ENCODE measurements around the gene JPH2.
"Not testable (repeated sequence)": the region's sequence is repeated elsewhere in the genome, so short reads cannot be mapped to it uniquely, and the experiment has no call there.

Gene JPH2

DNA sequence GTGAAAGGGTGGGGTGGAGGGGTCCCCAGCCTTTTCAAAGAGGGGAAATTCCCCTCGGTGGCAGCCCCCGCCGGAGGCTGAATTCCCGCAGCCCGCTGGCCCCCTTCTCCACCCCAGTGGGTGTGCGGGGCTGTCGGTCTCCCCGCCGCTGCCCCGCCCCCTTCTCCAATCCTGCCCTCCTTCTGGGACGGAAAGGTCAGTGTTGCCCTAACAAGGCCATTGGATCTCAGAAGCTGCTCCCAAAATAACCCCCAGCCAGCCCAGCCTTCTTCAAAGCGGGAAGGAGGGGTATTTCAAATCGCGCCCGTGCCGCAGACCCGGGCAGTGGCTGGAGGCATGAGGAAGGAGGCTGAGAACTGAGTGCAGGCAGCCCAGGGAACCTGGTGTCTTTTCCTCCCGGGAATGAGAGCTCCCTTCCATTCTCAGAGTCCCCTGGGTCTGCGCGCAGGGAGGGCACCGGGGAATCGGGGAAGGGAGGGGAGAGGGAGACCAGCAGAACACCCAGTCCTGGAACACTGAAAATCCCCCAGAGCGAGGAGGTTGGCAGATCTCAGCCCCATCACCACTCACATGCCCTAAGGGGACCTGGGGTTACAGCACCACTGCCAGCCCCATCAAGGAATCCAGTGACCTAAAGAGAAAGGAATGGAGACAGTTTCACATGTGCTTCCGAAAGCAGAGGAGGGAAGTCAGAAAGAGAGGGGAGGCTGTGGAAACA is at the start of gene JPH2:
TSS of gene JPH2 (minus strand) at position 135 of the 718 bp plus-strand sequence. CDS start 483 bp downstream, outside the sequence.
- Mint-ChIP-seq H3K36me3 (no peaks in the 10 kb centered on the region), H3K4me1 (peaks cover 14% of the 10 kb centered on the region), H3K27me3 (peaks cover 31% of the 10 kb centered on the region), H3K27ac (no peak within 1 kb of the TSS), H3K4me3 (no peak within 1 kb of the TSS), H3K9me3 (no peaks in the 10 kb centered on the region)

- H3K27me3 Mint-ChIP-seq: no peaks in the 10 kb centered on the region
- no peaks in the 10 kb centered on the region for H3K9me3 Mint-ChIP-seq
- no peak overlapping the region for H3K4me3 Mint-ChIP-seq
- peaks cover 2% of the 10 kb centered on the region for H3K36me3 Mint-ChIP-seq
- peaks cover 7% of the 10 kb centered on the region for H3K4me1 Mint-ChIP-seq
- no peak overlapping the region for H3K27ac Mint-ChIP-seq
Measured at GRCh38 chr20:44235702-44236101, 48.7 kb upstream of the JPH2 start.

DNA sequence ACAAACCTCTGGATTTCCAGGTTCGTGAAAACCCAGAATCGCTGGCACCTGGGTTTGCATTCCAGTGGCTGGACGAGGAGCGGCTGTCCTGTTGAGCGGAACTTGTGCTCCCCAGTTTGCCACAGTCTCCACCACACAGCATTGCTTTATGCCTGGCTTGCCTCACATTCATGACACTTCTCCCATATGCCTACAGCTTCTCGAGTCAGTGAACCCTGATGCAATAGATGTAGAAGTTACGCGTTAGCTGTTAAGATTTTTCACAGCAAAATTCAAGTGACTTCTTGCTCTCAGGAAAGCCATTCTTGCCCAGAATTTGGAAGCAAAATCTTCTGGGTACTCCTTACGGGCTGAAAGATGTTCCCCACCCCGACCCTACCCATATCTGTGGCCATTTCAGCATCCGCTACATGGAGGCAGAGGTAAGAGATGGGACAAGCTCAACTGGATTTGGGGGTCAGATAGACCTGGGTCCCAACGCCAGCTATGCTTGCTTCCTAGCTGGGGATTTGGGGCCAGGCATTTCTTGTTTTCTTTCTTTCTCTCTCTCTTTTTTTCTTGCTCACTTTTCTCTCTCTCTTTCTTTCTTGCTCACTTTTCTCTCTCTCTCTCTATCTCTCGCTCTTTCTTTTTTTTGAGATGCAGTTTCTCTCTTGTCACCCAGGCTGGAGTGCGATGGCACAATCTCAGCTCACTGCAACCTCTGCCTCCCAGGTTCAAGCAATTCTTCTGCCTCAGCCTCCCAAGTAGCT is 47.8 kb upstream of the JPH2 start:
- H3K27ac Mint-ChIP-seq: no peak overlapping the region
- no peaks in the 10 kb centered on the region for H3K9me3 Mint-ChIP-seq
- H3K4me3 Mint-ChIP-seq: no peak overlapping the region
- peaks cover 7% of the 10 kb centered on the region for H3K4me1 Mint-ChIP-seq
- no peaks in the 10 kb centered on the region for H3K36me3 Mint-ChIP-seq
- no peaks in the 10 kb centered on the region for H3K27me3 Mint-ChIP-seq

GRCh38 chr20:44233436-44234016 is 46.5 kb upstream of the JPH2 start:
- no peak overlapping the region for H3K4me3 Mint-ChIP-seq
- no peaks in the 10 kb centered on the region for H3K36me3 Mint-ChIP-seq
- H3K27me3 Mint-ChIP-seq: no peaks in the 10 kb centered on the region
- H3K27ac Mint-ChIP-seq: no peak overlapping the region
- H3K9me3 Mint-ChIP-seq: no peaks in the 10 kb centered on the region
- peaks cover 7% of the 10 kb centered on the region for H3K4me1 Mint-ChIP-seq

DNA sequence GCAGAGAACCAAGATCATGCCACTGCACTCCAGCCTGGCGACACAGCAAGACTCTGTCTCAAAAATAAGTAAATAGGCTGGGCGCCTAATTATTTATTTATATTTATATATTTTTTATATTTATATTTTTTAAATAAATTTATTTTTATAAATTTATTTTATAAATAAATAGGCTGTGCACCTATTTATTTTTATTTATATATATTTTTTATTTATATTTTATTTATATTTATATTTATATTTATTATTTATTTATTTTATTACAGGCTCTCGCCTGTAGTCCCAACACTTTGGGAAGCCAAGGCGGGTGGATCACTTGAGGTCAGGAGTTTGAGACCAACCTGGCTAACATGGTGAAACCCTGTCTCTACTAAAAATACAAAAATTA is 45.5 kb upstream of the JPH2 start:
- H3K4me3 Mint-ChIP-seq, H3K27ac Mint-ChIP-seq, H3K4me1 Mint-ChIP-seq, H3K27me3 Mint-ChIP-seq, H3K36me3 Mint-ChIP-seq, H3K9me3 Mint-ChIP-seq: not testable (repeated sequence)

- H3K27me3 Mint-ChIP-seq: no peaks in the 10 kb centered on the region
- H3K9me3 Mint-ChIP-seq: no peaks in the 10 kb centered on the region
- H3K4me1 Mint-ChIP-seq: peaks cover 7% of the 10 kb centered on the region
- no peak overlapping the region for H3K27ac Mint-ChIP-seq
- no peak overlapping the region for H3K4me3 Mint-ChIP-seq
- H3K36me3 Mint-ChIP-seq: no peaks in the 10 kb centered on the region
Measured at GRCh38 chr20:44231713-44232468, 44.9 kb upstream of the JPH2 start.

DNA sequence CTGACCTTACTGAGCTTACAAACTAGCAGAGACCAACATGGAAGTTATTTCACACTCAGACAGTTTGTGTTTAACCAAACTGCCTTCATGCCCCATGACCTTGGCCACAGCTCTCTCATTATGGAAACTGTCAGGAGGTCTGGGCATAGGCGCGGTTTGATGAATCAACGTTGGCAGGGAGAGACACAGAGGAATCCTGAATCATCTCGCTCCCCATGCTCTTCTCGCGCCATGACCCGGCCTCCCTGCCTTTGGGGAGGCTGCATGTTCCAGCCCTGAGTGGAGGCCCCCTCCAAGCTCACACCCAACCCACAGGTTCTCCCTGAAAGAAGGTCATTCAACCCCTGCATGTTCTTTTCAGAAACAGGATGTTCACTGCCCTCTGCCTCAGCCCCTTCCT is 44.2 kb upstream of the JPH2 start:
- Mint-ChIP-seq H3K9me3 (no peaks in the 10 kb centered on the region), H3K27ac (no peak overlapping the region), H3K4me1 (peaks cover 7% of the 10 kb centered on the region), H3K36me3 (no peaks in the 10 kb centered on the region), H3K27me3 (no peaks in the 10 kb centered on the region), H3K4me3 (no peak overlapping the region)

DNA sequence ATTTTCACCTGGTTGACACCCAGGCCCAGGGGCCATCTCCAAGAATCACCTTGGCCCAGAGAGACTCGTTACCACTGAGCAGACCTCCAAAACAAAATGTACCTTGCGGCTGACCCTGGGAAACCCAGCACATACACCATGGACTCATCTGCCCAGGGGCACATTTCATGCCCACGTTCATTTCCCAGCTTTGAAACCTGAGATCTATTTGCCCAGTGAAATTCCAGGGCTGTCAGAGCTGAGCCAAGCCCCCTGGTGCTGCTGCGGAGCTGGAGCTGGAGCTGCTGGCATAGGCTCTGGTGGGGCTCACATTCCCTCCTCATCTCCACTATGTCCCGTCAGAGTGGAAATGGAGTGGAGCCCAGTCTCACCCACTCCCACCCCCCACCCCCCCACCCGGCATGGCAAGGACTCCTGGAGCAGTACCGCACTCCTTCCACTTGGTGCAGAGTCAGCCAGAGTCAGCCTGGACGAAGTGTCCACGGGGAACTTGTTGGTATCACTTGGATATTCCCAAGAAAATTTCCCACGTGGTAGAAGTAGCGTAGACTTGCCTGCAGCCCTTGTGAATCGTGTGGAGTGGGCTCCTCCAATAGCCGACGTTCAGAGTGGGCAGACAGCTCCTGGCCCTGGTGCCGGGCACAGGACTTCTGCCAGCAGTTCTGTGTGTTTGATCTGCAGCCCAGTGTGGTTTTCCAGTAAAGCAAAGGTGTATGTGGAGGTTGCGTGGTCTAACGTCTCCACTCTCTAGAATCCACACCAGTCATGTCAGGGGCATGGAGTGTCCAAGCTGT is 41.7 kb upstream of the JPH2 start:
- no peaks in the 10 kb centered on the region for H3K36me3 Mint-ChIP-seq
- no peaks in the 10 kb centered on the region for H3K27me3 Mint-ChIP-seq
- H3K27ac Mint-ChIP-seq: no peak overlapping the region
- peaks cover 7% of the 10 kb centered on the region for H3K4me1 Mint-ChIP-seq
- no peak overlapping the region for H3K4me3 Mint-ChIP-seq
- no peaks in the 10 kb centered on the region for H3K9me3 Mint-ChIP-seq

DNA sequence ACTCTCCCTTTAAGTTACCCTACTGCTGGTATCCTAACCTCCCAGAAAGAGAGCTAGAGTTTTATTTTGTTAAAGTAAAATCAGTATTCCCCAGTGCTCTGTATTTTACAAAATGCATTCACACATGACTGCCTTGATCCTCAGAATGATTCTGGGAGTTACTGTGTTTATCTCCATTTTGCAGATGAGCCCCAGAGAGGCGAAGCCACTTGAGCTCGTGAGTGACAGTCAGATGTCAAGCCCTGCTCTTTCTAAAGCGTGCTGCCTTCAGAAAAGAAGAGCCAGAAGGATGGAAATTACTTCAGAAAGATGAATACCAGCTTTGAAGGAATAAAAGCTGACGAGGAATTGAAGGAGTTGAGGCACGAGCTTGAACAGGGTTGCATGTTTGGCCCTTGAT is 37.6 kb upstream of the JPH2 start:
- H3K27me3 Mint-ChIP-seq: no peaks in the 10 kb centered on the region
- peaks cover 20% of the 10 kb centered on the region for H3K4me1 Mint-ChIP-seq
- no peak overlapping the region for H3K27ac Mint-ChIP-seq
- H3K4me3 Mint-ChIP-seq: no peak overlapping the region
- H3K9me3 Mint-ChIP-seq: no peaks in the 10 kb centered on the region
- H3K36me3 Mint-ChIP-seq: no peaks in the 10 kb centered on the region

GRCh38 chr20:44223721-44224120 is 36.7 kb upstream of the JPH2 start:
- H3K27ac Mint-ChIP-seq: no peak overlapping the region

DNA sequence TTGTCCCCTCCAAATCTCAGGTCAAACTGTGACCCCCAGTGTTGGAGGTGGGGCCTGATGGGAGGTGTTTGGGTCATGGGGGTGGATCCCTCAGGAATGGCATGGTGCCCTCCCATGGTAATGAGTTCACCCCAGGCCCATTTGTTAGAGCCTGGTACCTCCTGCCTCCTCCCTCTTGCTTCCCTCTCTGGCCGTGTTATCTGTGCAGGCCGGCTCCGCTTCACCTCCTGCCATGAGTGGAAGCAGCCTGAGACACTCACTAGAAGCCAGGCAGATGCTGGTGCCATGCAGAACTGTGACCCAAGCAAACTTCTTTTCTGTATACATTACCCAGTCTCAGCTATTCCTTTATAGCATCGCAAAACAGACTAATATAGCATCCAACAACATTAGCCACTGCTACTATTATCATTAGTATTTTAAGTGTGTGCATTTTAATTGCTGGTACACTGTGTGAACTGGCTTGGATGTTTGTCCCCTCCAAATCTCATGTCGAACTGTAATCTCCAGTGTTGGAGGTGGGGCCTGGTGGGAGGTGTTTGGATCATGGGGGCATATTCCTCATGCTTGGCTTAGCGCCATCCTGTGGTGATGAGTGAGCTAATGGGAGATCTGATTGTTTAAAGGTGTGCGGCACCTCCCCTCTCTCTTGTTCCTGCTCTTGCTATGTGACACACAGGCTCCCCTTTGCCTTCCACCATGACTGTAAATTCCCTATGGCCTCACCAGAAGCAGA is 35.8 kb upstream of the JPH2 start:
- Mint-ChIP-seq H3K4me3 (no peak overlapping the region), H3K36me3 (no peaks in the 10 kb centered on the region), H3K4me1 (peaks cover 38% of the 10 kb centered on the region), H3K9me3 (no peaks in the 10 kb centered on the region), H3K27me3 (no peaks in the 10 kb centered on the region), H3K27ac (peak overlapping the region; percentile 19)

More at GRCh38 chr20:44223721-44224120, 36.7 kb upstream of the JPH2 start:
- no peaks in the 10 kb centered on the region for H3K36me3 Mint-ChIP-seq
- peaks cover 29% of the 10 kb centered on the region for H3K4me1 Mint-ChIP-seq
- H3K27me3 Mint-ChIP-seq: no peaks in the 10 kb centered on the region
- H3K4me3 Mint-ChIP-seq: no peak overlapping the region
- H3K9me3 Mint-ChIP-seq: no peaks in the 10 kb centered on the region

GRCh38 chr20:44222027-44222426 is 35.0 kb upstream of the JPH2 start:
- Mint-ChIP-seq H3K27ac (no peak overlapping the region), H3K4me1 (peaks cover 46% of the 10 kb centered on the region), H3K9me3 (no peaks in the 10 kb centered on the region), H3K27me3 (no peaks in the 10 kb centered on the region), H3K36me3 (no peaks in the 10 kb centered on the region), H3K4me3 (no peak overlapping the region)

GRCh38 chr20:44221368-44221954 is 34.5 kb upstream of the JPH2 start:
- H3K27ac Mint-ChIP-seq: peak overlapping the region; percentile 33
- H3K9me3 Mint-ChIP-seq: no peaks in the 10 kb centered on the region
- no peaks in the 10 kb centered on the region for H3K27me3 Mint-ChIP-seq
- H3K36me3 Mint-ChIP-seq: no peaks in the 10 kb centered on the region
- H3K4me3 Mint-ChIP-seq: no peak overlapping the region
- peaks cover 51% of the 10 kb centered on the region for H3K4me1 Mint-ChIP-seq

DNA sequence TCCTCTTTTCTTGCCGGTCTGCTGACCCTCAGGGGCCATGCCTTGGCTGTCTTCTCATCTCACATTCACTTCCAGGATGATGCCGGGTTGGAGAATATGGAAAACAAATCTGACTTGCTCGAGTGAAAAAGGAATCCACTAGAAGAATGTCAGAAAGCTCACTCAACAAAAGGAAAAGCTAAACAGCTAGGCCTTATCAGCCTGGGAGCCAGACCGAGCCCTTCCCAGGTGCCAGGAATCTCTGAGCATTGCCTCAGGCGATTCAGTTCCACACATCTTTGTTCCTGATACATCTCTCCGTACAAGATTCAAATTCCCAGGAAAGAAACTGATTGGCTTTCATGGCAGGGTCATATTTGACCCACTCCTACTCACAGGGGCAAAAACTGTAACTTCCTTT is 32.8 kb upstream of the JPH2 start:
- peaks cover 3% of the 10 kb centered on the region for H3K36me3 Mint-ChIP-seq
- H3K9me3 Mint-ChIP-seq: no peaks in the 10 kb centered on the region
- H3K27me3 Mint-ChIP-seq: no peaks in the 10 kb centered on the region
- peak overlapping the region; percentile 81 for H3K27ac Mint-ChIP-seq
- H3K4me1 Mint-ChIP-seq: peaks cover 64% of the 10 kb centered on the region
- H3K4me3 Mint-ChIP-seq: peak overlapping the region; percentile 61

All from activated naive CD4-positive, alpha-beta T cell treated with anti-CD3 and anti-CD28 coated beads, Interleukin-2, amount 50 U/mL, for 24 hours (primary cell).